ENCODE results near the gene NOS1AP. TPM values are rescaled to one million over a fixed set of nuclear protein-coding genes. Genes with fewer than 3 reads are reported as not detected.

Gene NOS1AP
- polyA plus RNA-seq, 1 experiment = 0.04 TPM

- Histone ChIP-seq H3K9me3 (ENCODE audit: control insufficient read depth, insufficient read depth, low read length) (no peaks in the 10 kb centered on the region), H3K4me3 (ENCODE audit: low read depth, low read length) (no peak overlapping the region), H3K27me3 (ENCODE audit: control insufficient read depth, insufficient read depth, low read length) (peaks cover 2% of the 10 kb centered on the region), H3K27ac (ENCODE audit: low read depth, low read length) (no peak overlapping the region)
- no peak for DNase-seq (ENCODE audit: low read depth, low spot score)
- no peak for TF ChIP-seq CTCF (IDR thresholded peaks at IDR 0.05; ENCODE audit: low read depth, low read length)
- CTCF ChIA-PET = no interaction called here
- POLR2A ChIA-PET = no interaction called here
Measured at GRCh38 chr1:162236618-162237017, 167.1 kb downstream of the NOS1AP start.

- H3K27ac ChIP-seq (ENCODE audit: low read depth, low read length) = no peak overlapping the region
- ChIA-PET POLR2A (no interaction called here), CTCF (interaction anchor here (1.0 kb wide), 1 partner anchor 35 kb away, joined by 3 read pairs; no protein-coding TSS in a partner anchor)
- no peak for TF ChIP-seq CTCF (IDR thresholded peaks at IDR 0.05; ENCODE audit: low read depth, low read length)
- DNase-seq (ENCODE audit: low read depth, low spot score) = no peak
- H3K4me3 ChIP-seq (ENCODE audit: low read depth, low read length) = no peak overlapping the region
- peaks cover 8% of the 10 kb centered on the region for H3K27me3 ChIP-seq (ENCODE audit: control insufficient read depth, insufficient read depth, low read length)
- H3K9me3 ChIP-seq (ENCODE audit: control insufficient read depth, insufficient read depth, low read length) = no peaks in the 10 kb centered on the region
Measured at GRCh38 chr1:162240577-162240976, 171.1 kb downstream of the NOS1AP start.

GRCh38 chr1:162242804-162243203, 173.3 kb downstream of the NOS1AP start:
- no peak overlapping the region for H3K4me3 ChIP-seq (ENCODE audit: low read depth, low read length)
- ChIA-PET POLR2A (no interaction called here), CTCF (no interaction called here)
- no peak for TF ChIP-seq CTCF (IDR thresholded peaks at IDR 0.05; ENCODE audit: low read depth, low read length)
- no peaks in the 10 kb centered on the region for H3K9me3 ChIP-seq (ENCODE audit: control insufficient read depth, insufficient read depth, low read length)
- no peak overlapping the region for H3K27ac ChIP-seq (ENCODE audit: low read depth, low read length)
- peaks cover 8% of the 10 kb centered on the region for H3K27me3 ChIP-seq (ENCODE audit: control insufficient read depth, insufficient read depth, low read length)
- DNase-seq (ENCODE audit: low read depth, low spot score) = no peak

GRCh38 chr1:162248854-162249535, 179.5 kb downstream of the NOS1AP start:
- ChIA-PET POLR2A (no interaction called here), CTCF (no interaction called here)
- peaks cover 2% of the 10 kb centered on the region for H3K27me3 ChIP-seq (ENCODE audit: control insufficient read depth, insufficient read depth, low read length)
- no peak overlapping the region for H3K27ac ChIP-seq (ENCODE audit: low read depth, low read length)
- no peak for DNase-seq (ENCODE audit: low read depth, low spot score)
- no peak for TF ChIP-seq CTCF (IDR thresholded peaks at IDR 0.05; ENCODE audit: low read depth, low read length)
- no peak overlapping the region for H3K4me3 ChIP-seq (ENCODE audit: low read depth, low read length)
- H3K9me3 ChIP-seq (ENCODE audit: control insufficient read depth, insufficient read depth, low read length) = no peaks in the 10 kb centered on the region

GRCh38 chr1:162250004-162250730, 180.7 kb downstream of the NOS1AP start:
- Histone ChIP-seq H3K27ac (ENCODE audit: low read depth, low read length) (no peak overlapping the region), H3K27me3 (ENCODE audit: control insufficient read depth, insufficient read depth, low read length) (no peaks in the 10 kb centered on the region), H3K9me3 (ENCODE audit: control insufficient read depth, insufficient read depth, low read length) (no peaks in the 10 kb centered on the region), H3K4me3 (ENCODE audit: low read depth, low read length) (no peak overlapping the region)
- TF ChIP-seq CTCF (IDR thresholded peaks at IDR 0.05; ENCODE audit: low read depth, low read length) = no peak
- no peak for DNase-seq (ENCODE audit: low read depth, low spot score)
- CTCF ChIA-PET = no interaction called here
- POLR2A ChIA-PET = no interaction called here
